Mucosa of rectum (tissue), 2 donors: ENCODE results near the gene POLR2I.

ENCODE experiments used
- H3K27ac ChIP-seq, 2 donors: one replicate each; pipeline ENCODE4 v1.7.0; 2013; ENCODE audit warnings: inconsistent platforms in 2 of 2, low read depth in 2 of 2, low read length in 2 of 2
- H3K27me3 ChIP-seq, 2 donors: one replicate each; pipeline ENCODE4 v1.7.0; 2013; ENCODE audit warnings: low read length in 2 of 2; ENCODE audit not compliant: control insufficient read depth in 2 of 2, insufficient read depth in 2 of 2
- H3K36me3 ChIP-seq, 2 donors: one replicate each; pipeline ENCODE4 v1.7.0; 2013; ENCODE audit warnings: low read length in 2 of 2; ENCODE audit not compliant: control insufficient read depth in 2 of 2, insufficient read depth in 2 of 2
- H3K4me1 ChIP-seq, 2 donors: one replicate each; pipeline ENCODE4 v1.7.0; 2013; ENCODE audit warnings: low read length in 2 of 2, mild to moderate bottlenecking in 1 of 2; ENCODE audit not compliant: control insufficient read depth in 2 of 2, insufficient read depth in 2 of 2
- H3K4me3 ChIP-seq, 2 donors: one replicate each; pipeline ENCODE4 v1.7.0; 2013; ENCODE audit warnings: low read length in 2 of 2
- H3K9ac ChIP-seq, 2 donors: one replicate each; pipeline ENCODE4 v1.7.0; 2013; ENCODE audit warnings: low read length in 2 of 2, low read depth in 1 of 2, mild to moderate bottlenecking in 1 of 2
- H3K9me3 ChIP-seq, 2 donors: one replicate each; pipeline ENCODE4 v1.7.0; 2013; ENCODE audit warnings: low read length in 2 of 2; ENCODE audit not compliant: control insufficient read depth in 2 of 2
- donor health status: healthy.
- donor health status: Normal muscosa, but diverticular disease.

Gene POLR2I

DNA sequence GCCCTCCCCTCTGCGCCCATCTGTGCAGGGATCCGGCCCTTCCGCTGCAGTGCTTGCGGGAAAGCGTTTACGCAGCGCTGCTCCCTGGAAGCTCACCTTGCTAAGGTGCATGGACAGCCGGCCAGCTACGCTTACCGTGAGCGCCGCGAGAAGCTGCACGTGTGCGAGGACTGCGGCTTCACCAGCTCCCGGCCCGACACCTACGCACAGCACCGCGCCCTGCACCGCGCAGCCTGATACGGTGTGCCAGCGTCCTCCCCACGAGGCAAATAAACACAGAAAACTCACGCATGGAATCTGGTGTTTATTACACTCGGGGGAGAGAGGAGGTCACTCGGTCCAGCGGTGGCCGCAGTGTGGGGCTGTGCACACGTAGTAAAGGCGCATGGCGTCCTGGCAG, 1.2 kb downstream of the POLR2I start:
- Histone ChIP-seq H3K36me3 (peaks cover 2 to 21% of the 10 kb centered on the region in 2 donors), H3K4me3 (peak overlapping the region in 1 of 2 donors; percentile 95), H3K9me3 (no peaks in the 10 kb centered on the region), H3K27ac (no peak overlapping the region), H3K9ac (no peak overlapping the region), H3K27me3 (no peaks in the 10 kb centered on the region), H3K4me1 (peaks cover 16 to 22% of the 10 kb centered on the region in 2 donors)

GRCh38 chr19:36112678-36113077, 2.0 kb downstream of the POLR2I start:
- Histone ChIP-seq H3K36me3 (peaks cover 2 to 17% of the 10 kb centered on the region in 2 donors), H3K27me3 (no peaks in the 10 kb centered on the region), H3K4me3 (no peak overlapping the region), H3K9ac (no peak overlapping the region), H3K9me3 (no peaks in the 10 kb centered on the region), H3K4me1 (peaks cover 16 to 22% of the 10 kb centered on the region in 2 donors), H3K27ac (no peak overlapping the region)

DNA sequence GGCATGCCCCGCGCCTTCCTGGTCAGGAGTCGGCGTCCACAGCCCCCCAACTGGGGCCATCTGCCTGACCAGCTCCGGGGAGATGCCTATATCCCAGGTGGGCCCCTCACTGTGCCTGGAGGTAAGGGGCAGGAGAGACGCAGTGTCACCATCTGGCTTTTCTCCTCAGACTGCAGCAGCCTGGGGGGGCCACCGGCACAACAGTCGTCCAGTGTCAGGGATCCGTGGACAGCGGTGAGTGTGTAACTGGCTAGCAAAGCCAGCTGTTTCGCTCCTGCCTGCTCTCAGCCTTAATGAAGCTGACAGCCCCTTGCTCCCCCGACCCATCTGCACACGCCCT, 3.5 kb downstream of the POLR2I start:
- H3K9ac ChIP-seq, result no peak overlapping the region
- no peak overlapping the region for H3K4me3 ChIP-seq
- peaks cover 2 to 17% of the 10 kb centered on the region in 2 donors for H3K36me3 ChIP-seq

DNA sequence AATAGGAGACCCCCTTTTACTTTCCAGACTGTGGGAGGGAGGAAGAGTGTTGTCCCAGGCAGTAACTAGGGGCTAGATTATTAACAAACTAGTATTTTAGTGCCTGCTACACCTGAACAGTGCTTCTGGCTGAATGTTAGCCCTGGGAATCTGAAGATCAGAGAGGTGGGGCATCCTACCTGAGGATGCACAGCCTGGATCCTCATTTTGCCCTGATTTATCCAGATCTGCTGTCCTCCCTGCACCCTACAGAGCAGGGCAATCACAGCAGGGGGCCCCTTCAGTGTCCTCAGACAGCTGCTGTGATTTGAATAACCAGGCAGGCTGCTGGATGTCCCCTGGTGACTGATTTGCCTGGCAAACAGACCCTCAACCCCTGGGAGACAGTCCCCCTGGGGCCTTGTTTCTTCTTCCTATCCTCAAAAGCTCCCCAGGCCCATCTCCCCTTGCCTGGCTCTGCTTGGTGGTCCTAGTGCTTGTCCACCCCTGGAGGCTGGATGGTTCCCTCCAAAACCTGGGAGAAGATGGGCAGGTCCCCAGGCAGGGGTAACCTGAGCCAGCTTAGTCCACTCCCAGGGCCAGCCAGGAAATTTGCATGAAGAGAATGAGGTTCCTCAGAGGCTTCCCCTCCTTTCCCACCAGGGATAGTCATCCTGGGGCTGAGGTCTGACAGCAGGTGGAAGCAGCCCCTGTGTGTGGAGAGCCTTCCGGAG, 4.0 kb downstream of the POLR2I start, which contains the start of gene OVOL3:
Gene OVOL3, plus strand, starts transcription at position 657 of the 713 bp plus-strand sequence. CDS start 60 bp downstream, outside the sequence.
- Histone ChIP-seq H3K36me3 (peaks cover 2 to 17% of the 10 kb centered on the region in 2 donors), H3K4me3 (no peak within 1 kb of the TSS), H3K4me1 (peaks cover 9 to 12% of the 10 kb centered on the region in 2 donors), H3K9me3 (no peaks in the 10 kb centered on the region), H3K27ac (no peak within 1 kb of the TSS), H3K27me3 (no peaks in the 10 kb centered on the region), H3K9ac (no peak within 1 kb of the TSS)

More for the DNA sequence above, 3.5 kb downstream of the POLR2I start:
- Histone ChIP-seq H3K4me1 (peaks cover 14 to 15% of the 10 kb centered on the region in 2 donors), H3K27me3 (no peaks in the 10 kb centered on the region), H3K27ac (no peak overlapping the region), H3K9me3 (no peaks in the 10 kb centered on the region)

- Histone ChIP-seq H3K36me3 (peaks cover 2 to 17% of the 10 kb centered on the region in 2 donors), H3K27ac (no peak overlapping the region), H3K4me1 (peaks cover 0 to 5% of the 10 kb centered on the region in 2 donors), H3K27me3 (no peaks in the 10 kb centered on the region), H3K4me3 (no peak overlapping the region), H3K9ac (no peak overlapping the region), H3K9me3 (no peaks in the 10 kb centered on the region)
These were observed 6.0 kb downstream of the POLR2I start for GRCh38 chr19:36108684-36109083.

- H3K27ac ChIP-seq, result no peak overlapping the region
- no peaks in the 10 kb centered on the region for H3K4me1 ChIP-seq
- H3K9me3 ChIP-seq, result no peaks in the 10 kb centered on the region
- no peak overlapping the region for H3K4me3 ChIP-seq
- no peak overlapping the region for H3K9ac ChIP-seq
- no peaks in the 10 kb centered on the region for H3K27me3 ChIP-seq
- H3K36me3 ChIP-seq, result peaks cover 2 to 5% of the 10 kb centered on the region in 2 donors
These were observed 7.7 kb downstream of the POLR2I start for GRCh38 chr19:36106991-36107390.

DNA sequence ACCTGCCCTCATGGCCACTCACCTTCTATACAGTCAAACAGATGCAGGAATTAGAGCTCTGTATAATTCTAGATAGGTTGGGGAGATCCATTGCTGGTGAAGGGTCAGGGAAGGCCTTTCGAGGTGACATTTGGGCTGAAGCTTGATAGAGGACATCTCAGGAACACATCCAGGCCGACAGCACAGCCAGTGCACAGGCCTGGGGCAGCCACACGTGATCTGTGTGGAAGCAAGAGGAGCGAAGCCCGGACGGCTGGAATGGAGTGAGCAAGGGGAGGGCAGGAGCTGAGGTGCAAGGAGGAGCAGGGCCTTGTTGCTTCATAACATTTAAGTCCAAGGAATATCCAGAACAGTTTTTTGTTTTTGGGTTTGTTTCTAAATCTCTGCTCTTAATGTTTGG, 8.2 kb downstream of the POLR2I start:
- no peaks in the 10 kb centered on the region for H3K9me3 ChIP-seq
- peaks cover 0 to under 1% of the 10 kb centered on the region in 2 donors for H3K36me3 ChIP-seq
- H3K4me3 ChIP-seq, result no peak overlapping the region
- no peaks in the 10 kb centered on the region for H3K4me1 ChIP-seq
- H3K27ac ChIP-seq, result no peak overlapping the region
- H3K9ac ChIP-seq, result no peak overlapping the region
- H3K27me3 ChIP-seq, result no peaks in the 10 kb centered on the region

DNA sequence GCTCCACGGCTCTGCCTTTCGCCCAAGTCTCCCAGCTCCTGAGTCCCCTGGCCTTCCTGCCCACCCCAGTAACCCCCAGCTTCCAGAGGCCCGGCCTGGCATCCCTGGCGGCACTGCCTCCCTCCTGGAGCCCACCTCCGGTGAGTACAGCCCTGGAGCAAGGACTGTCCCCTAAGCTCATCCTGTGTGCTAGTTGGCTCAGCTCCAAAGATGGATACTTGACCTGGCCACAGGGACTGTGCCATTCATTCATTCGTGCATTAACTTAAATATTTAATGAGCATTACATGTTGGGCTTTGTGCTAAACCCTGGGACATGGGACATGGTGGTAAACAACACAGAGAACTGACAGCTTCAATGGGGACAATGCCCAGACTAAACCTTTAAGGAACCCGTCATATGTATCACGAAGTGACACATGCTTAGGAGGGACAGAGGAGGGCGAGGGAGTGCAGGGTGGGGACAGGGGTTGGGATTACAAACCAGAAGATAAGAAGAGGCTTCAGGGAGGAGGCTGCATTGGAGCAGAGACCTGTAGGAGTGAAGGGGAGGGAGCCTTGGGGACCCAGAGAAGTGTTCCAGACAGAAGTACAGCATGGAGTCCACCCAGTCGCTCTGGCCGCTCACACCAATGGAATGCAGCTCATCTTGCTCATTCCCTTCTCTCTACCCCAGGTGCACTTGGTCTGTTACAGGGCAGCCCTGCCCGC, 10.7 kb downstream of the POLR2I start:
- no peak overlapping the region for H3K4me3 ChIP-seq
- no peaks in the 10 kb centered on the region for H3K27me3 ChIP-seq
- H3K36me3 ChIP-seq, result no peaks in the 10 kb centered on the region
- H3K9ac ChIP-seq, result no peak overlapping the region
- H3K4me1 ChIP-seq, result no peaks in the 10 kb centered on the region
- H3K27ac ChIP-seq, result no peak overlapping the region
- H3K9me3 ChIP-seq, result no peaks in the 10 kb centered on the region

DNA sequence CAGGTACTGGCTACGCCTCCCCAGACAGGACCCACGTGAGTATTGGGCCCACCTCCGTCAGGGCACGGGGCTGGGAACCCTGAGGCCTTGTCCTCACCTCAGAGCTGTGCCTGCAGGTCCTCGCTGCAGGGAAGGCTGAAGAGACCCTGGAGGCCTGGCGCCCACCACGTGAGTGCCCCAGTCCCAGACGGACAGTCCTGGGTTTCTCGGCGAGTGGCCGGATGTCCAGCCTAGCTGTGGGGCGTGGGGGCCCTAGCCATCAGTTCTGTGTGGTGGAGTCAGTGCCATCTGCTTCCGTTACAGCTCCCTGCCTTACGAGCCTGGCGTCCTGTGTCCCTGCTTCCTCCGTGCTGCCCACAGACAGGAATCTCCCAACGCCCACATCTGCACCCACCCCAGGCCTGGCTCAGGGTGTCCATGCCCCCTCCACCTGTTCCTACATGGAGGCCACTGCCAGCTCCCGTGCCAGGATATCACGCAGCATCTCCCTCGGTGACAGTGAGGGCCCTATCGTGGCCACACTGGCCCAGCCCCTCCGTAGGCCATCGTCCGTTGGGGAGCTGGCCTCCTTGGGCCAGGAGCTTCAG, 11.5 kb downstream of the POLR2I start:
- Histone ChIP-seq H3K9me3 (no peaks in the 10 kb centered on the region), H3K4me3 (no peak overlapping the region), H3K27ac (no peak overlapping the region), H3K27me3 (no peaks in the 10 kb centered on the region), H3K36me3 (no peaks in the 10 kb centered on the region), H3K9ac (no peak overlapping the region), H3K4me1 (no peaks in the 10 kb centered on the region)
